Measurements from ENCODE around the gene MEGF11. TPM values are rescaled to one million over a fixed set of nuclear protein-coding genes. Genes with fewer than 3 reads are reported as not detected.

MEGF11 gene
- total RNA-seq, 3 donors from 2014 or later, result not detected

DNA sequence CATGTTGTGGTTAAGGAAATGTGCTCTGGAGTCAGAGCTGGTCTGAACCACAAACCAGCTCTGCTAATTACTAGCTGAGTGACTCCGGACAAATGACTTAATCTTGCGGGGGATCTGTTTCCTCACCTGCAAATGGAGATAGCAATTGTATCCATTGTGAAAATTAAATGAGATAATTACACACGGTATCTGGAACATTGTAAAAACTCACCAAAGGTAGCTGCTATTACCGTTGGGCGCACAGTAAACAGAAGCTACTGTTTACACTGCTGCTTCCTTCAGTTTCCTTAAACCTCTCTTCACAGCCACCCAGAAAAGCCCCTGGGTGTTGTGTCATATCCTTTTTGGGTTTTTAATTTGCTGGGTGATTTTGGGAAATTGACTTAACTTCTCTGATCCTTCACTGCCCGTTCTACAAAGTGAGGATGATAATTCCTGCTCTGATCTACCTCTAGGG lies 107.8 kb downstream of the MEGF11 start:
- Histone ChIP-seq H3K4me3 (no peak overlapping the region), H3K9me3 (no peaks in the 10 kb centered on the region), H3K27ac (no peak overlapping the region), H3K4me1 (no peaks in the 10 kb centered on the region), H3K36me3 (no peaks in the 10 kb centered on the region), H3K27me3 (peaks cover 0 to 4% of the 10 kb centered on the region in 2 donors)
- TF ChIP-seq CTCF (IDR thresholded peaks at IDR 0.05) (no peak), POLR2AphosphoS5 (IDR thresholded peaks at IDR 0.05) (no peak), POLR2A (IDR thresholded peaks at IDR 0.05) (no peak)
- no peak for DNase-seq (ENCODE audit: low spot score in 2 of 2)
- intact Hi-C loops (cut with DNase I; ENCODE audit: low total_unique reads), result no loop called here

GRCh38 chr15:66144978-66145725 lies 108.4 kb downstream of the MEGF11 start:
- intact Hi-C loops (cut with DNase I; ENCODE audit: low total_unique reads), result no loop called here
- no peaks in the 10 kb centered on the region for H3K9me3 ChIP-seq
- peaks cover 0 to 4% of the 10 kb centered on the region in 2 donors for H3K27me3 ChIP-seq
- H3K27ac ChIP-seq, result no peak overlapping the region
- DNase-seq (ENCODE audit: low spot score in 2 of 2), result no peak
- H3K36me3 ChIP-seq, result no peaks in the 10 kb centered on the region
- TF ChIP-seq CTCF (IDR thresholded peaks at IDR 0.05) (no peak), POLR2A (IDR thresholded peaks at IDR 0.05) (no peak), POLR2AphosphoS5 (IDR thresholded peaks at IDR 0.05) (no peak)
- no peaks in the 10 kb centered on the region for H3K4me1 ChIP-seq
- no peak overlapping the region for H3K4me3 ChIP-seq

GRCh38 chr15:66142285-66142684 lies 111.3 kb downstream of the MEGF11 start:
- Histone ChIP-seq H3K4me3 (no peak overlapping the region), H3K9me3 (no peaks in the 10 kb centered on the region), H3K36me3 (no peaks in the 10 kb centered on the region), H3K27me3 (peaks cover 0 to 4% of the 10 kb centered on the region in 2 donors), H3K4me1 (no peaks in the 10 kb centered on the region), H3K27ac (no peak overlapping the region)
- no peak for DNase-seq (ENCODE audit: low spot score in 2 of 2)
- intact Hi-C loops (cut with DNase I; ENCODE audit: low total_unique reads), result no loop called here
- no peak for TF ChIP-seq CTCF (IDR thresholded peaks at IDR 0.05)
- no peak for TF ChIP-seq POLR2AphosphoS5 (IDR thresholded peaks at IDR 0.05)

GRCh38 chr15:66139591-66140207 lies 113.9 kb downstream of the MEGF11 start:
- H3K4me1 ChIP-seq, result no peaks in the 10 kb centered on the region

More at GRCh38 chr15:66139591-66140207, 113.9 kb downstream of the MEGF11 start:
- Histone ChIP-seq H3K27me3 (peaks cover 0 to 4% of the 10 kb centered on the region in 2 donors), H3K27ac (no peak overlapping the region), H3K4me3 (no peak overlapping the region), H3K36me3 (no peaks in the 10 kb centered on the region), H3K9me3 (no peaks in the 10 kb centered on the region)
- intact Hi-C loops (cut with DNase I; ENCODE audit: low total_unique reads), result no loop called here
- TF ChIP-seq POLR2A (IDR thresholded peaks at IDR 0.05), result no peak
- TF ChIP-seq POLR2AphosphoS5 (IDR thresholded peaks at IDR 0.05), result no peak
- TF ChIP-seq CTCF (IDR thresholded peaks at IDR 0.05), result no peak
- DNase-seq (ENCODE audit: low spot score in 2 of 2), result no peak

Measured in breast epithelium (tissue), 4 donors.